HEK293T (cell line): Measurements from ENCODE around the gene SYT2.

Experiments
- CTCF ChIA-PET: fragments of 350-600 bp; formaldehyde crosslinking; extraction: SDS; loops from one replicate; lab custom pipeline; 2021; ENCODE audit warnings: antibody characterized with exemption, inconsistent platforms; lab: Yijun Ruan, JAX
- POLR2A ChIA-PET: fragments of 350-600 bp; formaldehyde crosslinking; extraction: SDS; loops from one replicate; lab custom pipeline; 2020; ENCODE audit warnings: antibody characterized with exemption, inconsistent platforms; lab: Yijun Ruan, JAX
- DNase-seq: peaks from one replicate; pipeline ENCODE4 v3.0.0; 2012; ENCODE audit warnings: mixed read lengths; ENCODE audit errors: extremely low spot score
- ARNT ChIP-seq: fragments of 450-650 bp; IDR thresholded peaks from 2 replicates; pipeline ENCODE4 v1.6.1; 2017; ENCODE audit warnings: mild to moderate bottlenecking
- BHLHE40 ChIP-seq: fragments of 450-650 bp; IDR thresholded peaks from 2 replicates; pipeline ENCODE4 v1.6.1; 2016; ENCODE audit warnings: mild to moderate bottlenecking, moderate library complexity, borderline replicate concordance
- CTBP1 ChIP-seq: fragments of 450-650 bp; IDR thresholded peaks from 2 replicates; pipeline ENCODE4 v1.6.1; 2016; ENCODE audit warnings: borderline replicate concordance
- ELF4 ChIP-seq: fragments of 450-650 bp; IDR thresholded peaks from 2 replicates; pipeline ENCODE4 v1.6.1; 2017; ENCODE audit warnings: antibody characterized with exemption
- FOXA1 ChIP-seq: fragments of 450-650 bp; IDR thresholded peaks from 2 replicates; pipeline ENCODE4 v1.6.1; 2016; ENCODE audit warnings: mild to moderate bottlenecking
- FOXK2 ChIP-seq: fragments of 450-650 bp; IDR thresholded peaks from 2 replicates; pipeline ENCODE4 v1.6.1; 2016; ENCODE audit warnings: mild to moderate bottlenecking
- FOXM1 ChIP-seq: fragments of 450-650 bp; IDR thresholded peaks from 2 replicates; pipeline ENCODE4 v1.6.1; 2017; ENCODE audit warnings: mild to moderate bottlenecking, borderline replicate concordance
- HDGF ChIP-seq: fragments of 450-650 bp; IDR thresholded peaks from 2 replicates; pipeline ENCODE4 v1.6.1; 2017; ENCODE audit warnings: antibody characterized with exemption, borderline replicate concordance
- L3MBTL2 ChIP-seq: fragments of 450-650 bp; conservative IDR thresholded peaks from 2 replicates; pipeline ENCODE4 v1.6.1; 2016; ENCODE audit warnings: mild to moderate bottlenecking
- LEF1 ChIP-seq: fragments of 450-650 bp; IDR thresholded peaks from 2 replicates; pipeline ENCODE4 v1.6.1; 2017; ENCODE audit warnings: mild to moderate bottlenecking, borderline replicate concordance
- NFRKB ChIP-seq: fragments of 450-650 bp; IDR thresholded peaks from 2 replicates; pipeline ENCODE4 v1.6.1; 2016; ENCODE audit warnings: mild to moderate bottlenecking, moderate library complexity
- SP1 ChIP-seq: fragments of 450-650 bp; IDR thresholded peaks from 2 replicates; pipeline ENCODE4 v1.6.1; 2017
- SUZ12 ChIP-seq: fragments of 450-650 bp; IDR thresholded peaks from 2 replicates; pipeline ENCODE4 v1.6.1; 2016; ENCODE audit warnings: mild to moderate bottlenecking
- TARDBP ChIP-seq: fragments of 450-650 bp; IDR thresholded peaks from 2 replicates; pipeline ENCODE4 v1.6.1; 2016
- ZNF384 ChIP-seq: fragments of 450-650 bp; IDR thresholded peaks from 2 replicates; pipeline ENCODE4 v1.6.1; 2016
- TF ChIP-seq, protein P1 (sequence below): fragments of 450-650 bp; IDR thresholded peaks from 2 replicates; pipeline ENCODE4 v1.6.1; 2016

SYT2 gene

GRCh38 chr1:202577381-202577780, 132.9 kb downstream of the SYT2 start:
- ChIA-PET CTCF (interaction anchor here (0.6 to 1.6 kb wide), 4 partner anchors 8 to 143 kb away, joined by 4 to 5 read pairs (median 4); no protein-coding TSS in a partner anchor), POLR2A (interaction anchor here (2.1 kb wide), 1 partner anchor 9 kb away, joined by 5 read pairs; no protein-coding TSS in a partner anchor)
- no peak for TF ChIP-seq SP1
- no peak for TF ChIP-seq ARNT
- TF ChIP-seq HDGF = no peak
- no peak for TF ChIP-seq FOXA1
- no peak for TF ChIP-seq ELF4
- TF ChIP-seq LEF1 = no peak
- TF ChIP-seq ZNF384 = no peak
- no peak for TF ChIP-seq CTBP1
- TF ChIP-seq SUZ12 = no peak
- no peak for TF ChIP-seq FOXM1
- TF ChIP-seq BHLHE40 = no peak
- DNase-seq = no peak

DNA sequence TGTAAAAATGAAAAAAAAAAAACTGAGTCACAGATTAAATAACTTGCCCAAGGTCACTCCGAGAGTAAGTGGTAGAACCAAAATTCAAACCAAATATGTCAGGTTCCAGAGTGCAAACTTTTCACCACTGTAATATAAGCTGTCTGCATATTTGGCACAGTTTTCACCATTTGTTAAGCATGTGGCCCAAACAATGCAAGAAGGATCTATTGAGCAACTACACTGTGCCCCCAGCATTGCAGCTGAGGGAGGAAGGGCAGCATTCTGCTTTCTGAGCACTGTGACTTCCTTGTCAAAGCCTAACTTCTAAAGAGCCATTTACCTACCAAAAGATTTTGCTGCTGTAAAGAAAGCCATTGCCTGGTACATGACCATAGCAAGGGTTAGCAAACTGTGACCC, 133.4 kb downstream of the SYT2 start:
- ChIA-PET POLR2A (interaction anchor here (2.1 kb wide), 1 partner anchor 10 kb away, joined by 5 read pairs; no protein-coding TSS in a partner anchor), CTCF (interaction anchor here (1.6 kb wide), 1 partner anchor 7 kb away, joined by 5 read pairs; no protein-coding TSS in a partner anchor)
- TF ChIP-seq BHLHE40 = no peak
- TF ChIP-seq HDGF = no peak
- no peak for TF ChIP-seq TARDBP
- no peak for TF ChIP-seq SP1
- TF ChIP-seq NFRKB = no peak
- TF ChIP-seq ELF4 = no peak
- TF ChIP-seq LEF1 = no peak
- no peak for TF ChIP-seq ARNT
- no peak for TF ChIP-seq FOXM1
- no peak for TF ChIP-seq ZNF384
- TF ChIP-seq L3MBTL2 = no peak
- TF ChIP-seq FOXK2 = no peak
- no peak for TF ChIP-seq FOXA1
- no peak for TF ChIP-seq CTBP1
- TF ChIP-seq, protein P1, sequence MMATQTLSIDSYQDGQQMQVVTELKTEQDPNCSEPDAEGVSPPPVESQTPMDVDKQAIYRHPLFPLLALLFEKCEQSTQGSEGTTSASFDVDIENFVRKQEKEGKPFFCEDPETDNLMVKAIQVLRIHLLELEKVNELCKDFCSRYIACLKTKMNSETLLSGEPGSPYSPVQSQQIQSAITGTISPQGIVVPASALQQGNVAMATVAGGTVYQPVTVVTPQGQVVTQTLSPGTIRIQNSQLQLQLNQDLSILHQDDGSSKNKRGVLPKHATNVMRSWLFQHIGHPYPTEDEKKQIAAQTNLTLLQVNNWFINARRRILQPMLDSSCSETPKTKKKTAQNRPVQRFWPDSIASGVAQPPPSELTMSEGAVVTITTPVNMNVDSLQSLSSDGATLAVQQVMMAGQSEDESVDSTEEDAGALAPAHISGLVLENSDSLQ = no peak
- TF ChIP-seq SUZ12 = no peak
- no peak for DNase-seq

GRCh38 chr1:202575918-202576653, 134.2 kb downstream of the SYT2 start:
- CTCF ChIA-PET = interaction anchor here (0.8 kb wide), 1 partner anchor 9 kb away, joined by 3 read pairs; no protein-coding TSS in a partner anchor
- POLR2A ChIA-PET = no interaction called here
- no peak for DNase-seq
- TF ChIP-seq ZNF384 (no peak), TARDBP (no peak), HDGF (no peak), SP1 (no peak), BHLHE40 (no peak), SUZ12 (no peak), FOXM1 (no peak), FOXK2 (no peak), FOXA1 (no peak), ELF4 (no peak)
- TF ChIP-seq, protein P1 = no peak

GRCh38 chr1:202572867-202573266, 137.4 kb downstream of the SYT2 start:
- ChIA-PET POLR2A (no interaction called here), CTCF (interaction anchor here (0.9 to 1.2 kb wide), 2 partner anchors 30 to 69 kb away, joined by 3 read pairs; no protein-coding TSS in a partner anchor)
- no peak for DNase-seq
- TF ChIP-seq BHLHE40 (no peak), LEF1 (no peak)
- TF ChIP-seq, protein P1 = no peak

GRCh38 chr1:202571719-202572339, 138.4 kb downstream of the SYT2 start:
- DNase-seq = peak; percentile 63
- ChIA-PET CTCF (interaction anchor here (0.5 to 1.2 kb wide), 2 partner anchors 29 to 140 kb away, joined by 3 read pairs; no protein-coding TSS in a partner anchor), POLR2A (no interaction called here)
- TF ChIP-seq LEF1 = no peak
